Mesendoderm (in vitro differentiated cells): ENCODE results near the gene GALP.

Experiments used
- DNase-seq: peaks from one replicate; pipeline ENCODE4 v3.0.0; 2013
- H2AK5ac ChIP-seq: 2 replicates; pipeline ENCODE4 v1.6.1; 2013; ENCODE audit warnings: low read length, inconsistent platforms
- H2BK120ac ChIP-seq: 2 replicates; pipeline ENCODE4 v1.6.1; 2013; ENCODE audit warnings: low read depth, mild to moderate bottlenecking, low read length, moderate library complexity, mixed read lengths
- H2BK15ac ChIP-seq: replicated peaks from 2 replicates; pipeline ENCODE4 v1.6.1; 2013; ENCODE audit warnings: low read depth, mild to moderate bottlenecking, moderate library complexity
- H2BK5ac ChIP-seq: 2 replicates; pipeline ENCODE4 v1.6.1; 2013; ENCODE audit warnings: low read length, inconsistent platforms
- H3K18ac ChIP-seq: 2 replicates; pipeline ENCODE4 v1.6.1; 2013; ENCODE audit warnings: mild to moderate bottlenecking, low read length, mixed read lengths
- H3K23ac ChIP-seq: one replicate; pipeline ENCODE4 v1.6.1; 2013; ENCODE audit warnings: low read length
- H3K27ac ChIP-seq: 2 replicates; pipeline ENCODE4 v1.5.1; 2013; ENCODE audit warnings: low read depth, mild to moderate bottlenecking, inconsistent platforms, low read length, moderate library complexity
- H3K27me3 ChIP-seq: 2 replicates; pipeline ENCODE4 v1.6.1; 2013; ENCODE audit warnings: low read length, control low read depth, mild to moderate bottlenecking, inconsistent platforms; ENCODE audit not compliant: insufficient read depth, poor library complexity
- H3K36me3 ChIP-seq: 2 replicates; pipeline ENCODE4 v1.6.1; 2013; ENCODE audit warnings: low read length, inconsistent platforms; ENCODE audit not compliant: control insufficient read depth, insufficient read depth
- H3K4ac ChIP-seq: one replicate; pipeline ENCODE4 v1.6.1; 2013; ENCODE audit warnings: low read depth, mild to moderate bottlenecking, low read length, moderate library complexity
- H3K4me1 ChIP-seq: 2 replicates; pipeline ENCODE4 v1.6.1; 2013; ENCODE audit warnings: low read depth, low read length, inconsistent platforms; ENCODE audit not compliant: control insufficient read depth
- H3K4me2 ChIP-seq: 2 replicates; pipeline ENCODE4 v1.6.1; 2013; ENCODE audit warnings: low read length
- H3K4me3 ChIP-seq: 2 replicates; pipeline ENCODE4 v1.5.1; 2013; ENCODE audit warnings: mild to moderate bottlenecking, low read length
- H3K56ac ChIP-seq: one replicate; pipeline ENCODE4 v1.6.1; 2013; ENCODE audit warnings: low read length
- H3K79me1 ChIP-seq: 2 replicates; pipeline ENCODE4 v1.6.1; 2013; ENCODE audit warnings: low read length, inconsistent platforms
- H3K79me2 ChIP-seq: 2 replicates; pipeline ENCODE4 v1.6.1; 2013; ENCODE audit warnings: mild to moderate bottlenecking, low read length; ENCODE audit not compliant: control insufficient read depth, insufficient read depth
- H3K9ac ChIP-seq: 2 replicates; pipeline ENCODE4 v1.6.1; 2013; ENCODE audit warnings: low read length, inconsistent platforms
- H4K5ac ChIP-seq: one replicate; pipeline ENCODE4 v1.6.1; 2013; ENCODE audit warnings: low read length
- H4K8ac ChIP-seq: one replicate; pipeline ENCODE4 v1.6.1; 2013; ENCODE audit warnings: low read depth, mild to moderate bottlenecking, control low read depth, low read length, moderate library complexity
- WGBS: extraction: QIAGEN DNeasy Blood & Tissue Kit; methylation state at CpG from one replicate; pipeline ENCODE4 v1.1.7; 2013; ENCODE audit warnings: low lambda C conversion rate, missing lambda C conversion rate; ENCODE audit not compliant: insufficient coverage; ENCODE audit errors: extremely low coverage; 5-methylcytosine and 5-hydroxymethylcytosine counted together

The GALP gene

GRCh38 chr19:56133858-56134653, 41.8 kb upstream of the GALP start:
- peak overlapping the region; percentile 25 for H3K56ac ChIP-seq
- no peak overlapping the region for H3K4me3 ChIP-seq
- H3K27me3 ChIP-seq = no peaks in the 10 kb centered on the region
- no peak overlapping the region for H3K23ac ChIP-seq
- H3K4ac ChIP-seq = no peak overlapping the region
- WGBS = no CpG with 5 or more reads among the region's 14 CpGs
- no peaks in the 10 kb centered on the region for H3K4me1 ChIP-seq
- no peaks in the 10 kb centered on the region for H3K79me2 ChIP-seq
- H3K18ac ChIP-seq = no peak overlapping the region
- H4K8ac ChIP-seq = no peak overlapping the region
- H2BK15ac ChIP-seq = no peak overlapping the region
- H2AK5ac ChIP-seq = no peak overlapping the region
- H3K4me2 ChIP-seq = no peak overlapping the region
- no peak overlapping the region for H3K9ac ChIP-seq
- no peak overlapping the region for H4K5ac ChIP-seq
- H2BK5ac ChIP-seq = no peak overlapping the region
- no peaks in the 10 kb centered on the region for H3K36me3 ChIP-seq
- H3K27ac ChIP-seq = no peak overlapping the region
- H3K79me1 ChIP-seq = no peaks in the 10 kb centered on the region
- DNase-seq = peak; percentile 57
- no peak overlapping the region for H2BK120ac ChIP-seq

GRCh38 chr19:56134654-56134921, 41.2 kb upstream of the GALP start:
- Histone ChIP-seq H2AK5ac (no peak overlapping the region), H3K18ac (no peak overlapping the region), H4K5ac (no peak overlapping the region), H3K4me2 (no peak overlapping the region), H3K56ac (no peak overlapping the region), H2BK120ac (no peak overlapping the region), H3K27me3 (no peaks in the 10 kb centered on the region), H3K36me3 (no peaks in the 10 kb centered on the region), H3K27ac (no peak overlapping the region), H3K4me3 (no peak overlapping the region), H2BK15ac (no peak overlapping the region), H3K4ac (no peak overlapping the region), H3K79me1 (no peaks in the 10 kb centered on the region), H4K8ac (no peak overlapping the region), H3K9ac (no peak overlapping the region), H3K4me1 (no peaks in the 10 kb centered on the region), H3K79me2 (no peaks in the 10 kb centered on the region), H2BK5ac (no peak overlapping the region), H3K23ac (no peak overlapping the region)
- no peak for DNase-seq
- no CpG with 5 or more reads among the region's 5 CpGs for WGBS

- no peaks in the 10 kb centered on the region for H3K79me1 ChIP-seq
- H3K36me3 ChIP-seq = no peaks in the 10 kb centered on the region
- DNase-seq = peak; percentile 70
- peak overlapping the region; percentile 69 for H4K8ac ChIP-seq
- H3K4me2 ChIP-seq = no peak overlapping the region
- H3K4me1 ChIP-seq = no peaks in the 10 kb centered on the region
- H3K18ac ChIP-seq = no peak overlapping the region
- no peak overlapping the region for H2AK5ac ChIP-seq
- H2BK5ac ChIP-seq = no peak overlapping the region
- H3K56ac ChIP-seq = peak overlapping the region; percentile 6
- peak overlapping the region; percentile 18 for H3K27ac ChIP-seq
- no peak overlapping the region for H4K5ac ChIP-seq
- H3K4ac ChIP-seq = no peak overlapping the region
- H2BK15ac ChIP-seq = no peak overlapping the region
- H3K79me2 ChIP-seq = no peaks in the 10 kb centered on the region
- WGBS = no CpG with 5 or more reads among the region's 10 CpGs
- H3K27me3 ChIP-seq = no peaks in the 10 kb centered on the region
- peak overlapping the region; percentile 29 for H2BK120ac ChIP-seq
- no peak overlapping the region for H3K4me3 ChIP-seq
- no peak overlapping the region for H3K23ac ChIP-seq
- peak overlapping the region; percentile 6 for H3K9ac ChIP-seq
Measured at GRCh38 chr19:56136362-56136761, 39.4 kb upstream of the GALP start.

GRCh38 chr19:56137405-56137804, 38.4 kb upstream of the GALP start:
- no peaks in the 10 kb centered on the region for H3K4me1 ChIP-seq
- H3K4ac ChIP-seq = no peak overlapping the region
- H2BK5ac ChIP-seq = no peak overlapping the region
- H3K36me3 ChIP-seq = no peaks in the 10 kb centered on the region
- no peaks in the 10 kb centered on the region for H3K27me3 ChIP-seq
- H3K56ac ChIP-seq = no peak overlapping the region
- no peak overlapping the region for H2BK120ac ChIP-seq
- H3K79me1 ChIP-seq = peaks cover 4% of the 10 kb centered on the region
- H3K18ac ChIP-seq = no peak overlapping the region
- H3K27ac ChIP-seq = no peak overlapping the region
- whole genome bisulfite sequencing = no CpG with 5 or more reads among the region's 6 CpGs
- H3K4me3 ChIP-seq = no peak overlapping the region
- no peak overlapping the region for H3K4me2 ChIP-seq
- no peak overlapping the region for H2BK15ac ChIP-seq
- no peak overlapping the region for H3K9ac ChIP-seq
- H3K23ac ChIP-seq = no peak overlapping the region
- no peak for DNase-seq
- no peak overlapping the region for H4K8ac ChIP-seq
- H3K79me2 ChIP-seq = peaks cover 4% of the 10 kb centered on the region
- H4K5ac ChIP-seq = no peak overlapping the region
- H2AK5ac ChIP-seq = no peak overlapping the region

- Histone ChIP-seq H3K4me1 (no peaks in the 10 kb centered on the region), H3K23ac (no peak overlapping the region), H3K27ac (no peak overlapping the region), H3K4me3 (no peak overlapping the region), H2BK15ac (no peak overlapping the region), H2BK120ac (no peak overlapping the region), H3K18ac (no peak overlapping the region), H3K79me1 (peaks cover 10% of the 10 kb centered on the region), H4K8ac (no peak overlapping the region), H3K27me3 (no peaks in the 10 kb centered on the region), H2BK5ac (no peak overlapping the region), H3K9ac (no peak overlapping the region), H2AK5ac (no peak overlapping the region), H3K79me2 (peaks cover 10% of the 10 kb centered on the region), H4K5ac (no peak overlapping the region), H3K4ac (no peak overlapping the region), H3K56ac (no peak overlapping the region), H3K36me3 (no peaks in the 10 kb centered on the region), H3K4me2 (no peak overlapping the region)
- DNase-seq = no peak
- WGBS = no CpG with 5 or more reads among the region's 3 CpGs
Measured at GRCh38 chr19:56138069-56138468, 37.7 kb upstream of the GALP start.
